DOHH2 (cell line): ENCODE results near the gene CT47C1.

Source experiments
- EZH2phosphoT487 ChIP-seq: fragments of 200-600 bp; sonication (generic); IDR thresholded peaks from 2 replicates; pipeline ENCODE4 v1.6.1; 2017; ENCODE audit warnings: borderline replicate concordance, mild to moderate bottlenecking, antibody characterized with exemption, low read length, moderate library complexity, mixed read lengths
- TF ChIP-seq, protein P1 (sequence below): fragments of 200-600 bp; sonication (generic); IDR thresholded peaks from one replicate; pipeline ENCODE4 v1.5.1; 2014; ENCODE audit warnings: antibody characterized with exemption, mild to moderate bottlenecking, low read depth, low read length; ENCODE audit not compliant: poor library complexity, severe bottlenecking

DNA sequence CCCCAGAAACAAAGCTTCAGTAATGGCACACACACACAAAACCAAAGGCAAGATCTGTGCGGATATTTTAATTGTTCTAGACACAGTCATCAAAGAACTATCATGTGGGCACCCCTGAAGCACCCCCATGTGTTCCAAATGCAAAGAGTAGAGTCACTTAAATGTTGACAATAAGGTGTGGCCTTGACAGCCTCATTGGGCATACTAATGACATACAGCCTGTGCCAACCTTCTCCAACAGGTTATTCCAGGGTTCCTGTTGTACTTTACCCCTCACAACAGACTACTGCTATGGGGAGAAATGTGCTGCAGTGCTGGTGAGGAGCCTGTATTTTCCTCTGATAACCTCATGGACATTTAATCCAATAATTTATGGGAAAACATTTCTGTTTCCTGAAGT, 29.8 kb upstream of the CT47C1 start:
- TF ChIP-seq, protein P1, sequence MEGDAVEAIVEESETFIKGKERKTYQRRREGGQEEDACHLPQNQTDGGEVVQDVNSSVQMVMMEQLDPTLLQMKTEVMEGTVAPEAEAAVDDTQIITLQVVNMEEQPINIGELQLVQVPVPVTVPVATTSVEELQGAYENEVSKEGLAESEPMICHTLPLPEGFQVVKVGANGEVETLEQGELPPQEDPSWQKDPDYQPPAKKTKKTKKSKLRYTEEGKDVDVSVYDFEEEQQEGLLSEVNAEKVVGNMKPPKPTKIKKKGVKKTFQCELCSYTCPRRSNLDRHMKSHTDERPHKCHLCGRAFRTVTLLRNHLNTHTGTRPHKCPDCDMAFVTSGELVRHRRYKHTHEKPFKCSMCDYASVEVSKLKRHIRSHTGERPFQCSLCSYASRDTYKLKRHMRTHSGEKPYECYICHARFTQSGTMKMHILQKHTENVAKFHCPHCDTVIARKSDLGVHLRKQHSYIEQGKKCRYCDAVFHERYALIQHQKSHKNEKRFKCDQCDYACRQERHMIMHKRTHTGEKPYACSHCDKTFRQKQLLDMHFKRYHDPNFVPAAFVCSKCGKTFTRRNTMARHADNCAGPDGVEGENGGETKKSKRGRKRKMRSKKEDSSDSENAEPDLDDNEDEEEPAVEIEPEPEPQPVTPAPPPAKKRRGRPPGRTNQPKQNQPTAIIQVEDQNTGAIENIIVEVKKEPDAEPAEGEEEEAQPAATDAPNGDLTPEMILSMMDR = no peak
- no peak for TF ChIP-seq EZH2phosphoT487
